ENCODE results near the gene SF3B4.
A peak's percentile ranks its signal among the peaks of the same experiment; 100 is the strongest.
"Not testable (repeated sequence)": the region's sequence is repeated elsewhere in the genome, so short reads cannot be mapped to it uniquely, and the experiment has no call there.

The SF3B4 gene

GRCh38 chr1:149963358-149963757 lies 35.8 kb upstream of the SF3B4 start:
- Histone ChIP-seq H3K9ac (ENCODE audit: low read depth, low read length) (no peak overlapping the region), H3K27ac (ENCODE audit: low read length) (no peak overlapping the region), H3K9me3 (ENCODE audit: insufficient read depth, low read length, severe bottlenecking) (no peaks in the 10 kb centered on the region), H3K4me2 (ENCODE audit: insufficient read depth, low read length) (no peak overlapping the region), H4K20me1 (ENCODE audit: insufficient read depth, low read length) (no peaks in the 10 kb centered on the region), H3K36me3 (ENCODE audit: insufficient read depth, low read length) (no peaks in the 10 kb centered on the region), H3K27me3 (ENCODE audit: insufficient read depth, low read length, poor library complexity) (no peaks in the 10 kb centered on the region), H2AFZ (ENCODE audit: low read depth, low read length) (no peak overlapping the region), H3K4me1 (ENCODE audit: insufficient read depth, low read length) (peaks cover 11% of the 10 kb centered on the region), H3K79me2 (ENCODE audit: insufficient read depth, low read length) (no peaks in the 10 kb centered on the region), H3K4me3 (ENCODE audit: low read depth in 1 of 2, low read length in 2 of 2) (no peak overlapping the region)
- TF ChIP-seq CTCF (IDR thresholded peaks at IDR 0.05; ENCODE audit: borderline replicate concordance, extremely low read depth, low read length, poor library complexity, severe bottlenecking) (no peak), EZH2 (IDR thresholded peaks at IDR 0.05; ENCODE audit: borderline replicate concordance, low read depth, low read length, severe bottlenecking) (no peak)
- ATAC-seq (ENCODE audit: insufficient read depth, low read depth) (no peak), DNase-seq (no peak)

- DNase-seq: no peak
- no peaks in the 10 kb centered on the region for H3K27me3 ChIP-seq (ENCODE audit: insufficient read depth, low read length, poor library complexity)
- no peaks in the 10 kb centered on the region for H4K20me1 ChIP-seq (ENCODE audit: insufficient read depth, low read length)
- H3K79me2 ChIP-seq (ENCODE audit: insufficient read depth, low read length): no peaks in the 10 kb centered on the region
- TF ChIP-seq EZH2 (IDR thresholded peaks at IDR 0.05; ENCODE audit: borderline replicate concordance, low read depth, low read length, severe bottlenecking): no peak
- H3K9me3 ChIP-seq (ENCODE audit: insufficient read depth, low read length, severe bottlenecking): peaks cover 3% of the 10 kb centered on the region
- no peak overlapping the region for H3K27ac ChIP-seq (ENCODE audit: low read length)
- no peak overlapping the region for H3K9ac ChIP-seq (ENCODE audit: low read depth, low read length)
- no peaks in the 10 kb centered on the region for H3K36me3 ChIP-seq (ENCODE audit: insufficient read depth, low read length)
- H3K4me3 ChIP-seq (ENCODE audit: low read depth in 1 of 2, low read length in 2 of 2): no peak overlapping the region
- H3K4me1 ChIP-seq (ENCODE audit: insufficient read depth, low read length): peaks cover 11% of the 10 kb centered on the region
- ATAC-seq (ENCODE audit: insufficient read depth, low read depth): no peak
- H2AFZ ChIP-seq (ENCODE audit: low read depth, low read length): peak overlapping the region; percentile 4; the same call in 1 of the 2 replicates
- no peak overlapping the region for H3K4me2 ChIP-seq (ENCODE audit: insufficient read depth, low read length)
Measured at GRCh38 chr1:149962736-149963135, 35.1 kb upstream of the SF3B4 start.

- Histone ChIP-seq H3K79me2 (ENCODE audit: insufficient read depth, low read length) (no peaks in the 10 kb centered on the region), H3K9me3 (ENCODE audit: insufficient read depth, low read length, severe bottlenecking) (peaks cover 3% of the 10 kb centered on the region), H4K20me1 (ENCODE audit: insufficient read depth, low read length) (no peaks in the 10 kb centered on the region), H3K4me2 (ENCODE audit: insufficient read depth, low read length) (peak overlapping the region; percentile 26; the same call in 1 of the 2 replicates), H3K36me3 (ENCODE audit: insufficient read depth, low read length) (no peaks in the 10 kb centered on the region), H3K4me1 (ENCODE audit: insufficient read depth, low read length) (peaks cover 11% of the 10 kb centered on the region), H3K4me3 (ENCODE audit: low read depth in 1 of 2, low read length in 2 of 2) (no peak overlapping the region), H3K27me3 (ENCODE audit: insufficient read depth, low read length, poor library complexity) (no peaks in the 10 kb centered on the region), H3K9ac (ENCODE audit: low read depth, low read length) (no peak overlapping the region), H3K27ac (ENCODE audit: low read length) (peak overlapping the region; percentile 45; the same call in 1 of the 2 replicates), H2AFZ (ENCODE audit: low read depth, low read length) (peak overlapping the region; percentile 62)
- peak; percentile 85 for TF ChIP-seq CTCF (IDR thresholded peaks at IDR 0.05; ENCODE audit: borderline replicate concordance, extremely low read depth, low read length, poor library complexity, severe bottlenecking)
- no peak for TF ChIP-seq EZH2 (IDR thresholded peaks at IDR 0.05; ENCODE audit: borderline replicate concordance, low read depth, low read length, severe bottlenecking)
- DNase-seq (peak; percentile 73), ATAC-seq (ENCODE audit: insufficient read depth, low read depth) (peak; percentile 97)
Measured at GRCh38 chr1:149962039-149962647, 34.5 kb upstream of the SF3B4 start.

GRCh38 chr1:149957548-149957947 lies 29.9 kb upstream of the SF3B4 start:
- H3K4me3 ChIP-seq (ENCODE audit: low read depth in 1 of 2, low read length in 2 of 2); H3K4me2 ChIP-seq (ENCODE audit: insufficient read depth, low read length); H2AFZ ChIP-seq (ENCODE audit: low read depth, low read length); ATAC-seq (ENCODE audit: insufficient read depth, low read depth); H3K36me3 ChIP-seq (ENCODE audit: insufficient read depth, low read length); DNase-seq; H3K9me3 ChIP-seq (ENCODE audit: insufficient read depth, low read length, severe bottlenecking); H3K27ac ChIP-seq (ENCODE audit: low read length); H3K9ac ChIP-seq (ENCODE audit: low read depth, low read length); H3K27me3 ChIP-seq (ENCODE audit: insufficient read depth, low read length, poor library complexity); H4K20me1 ChIP-seq (ENCODE audit: insufficient read depth, low read length); H3K79me2 ChIP-seq (ENCODE audit: insufficient read depth, low read length): not testable (repeated sequence)
- H3K4me1 ChIP-seq (ENCODE audit: insufficient read depth, low read length): peaks cover 11% of the 10 kb centered on the region

All from DND-41 (cell line).